Globus pallidus (tissue), 1 donor: Measurements from ENCODE around the gene AOC3.
"Not testable (repeated sequence)": the region's sequence is repeated elsewhere in the genome, so short reads cannot be mapped to it uniquely, and the experiment has no call there.

Source experiments
- DNase-seq: peaks from one replicate; pipeline ENCODE4 v3.0.0-alpha.2; 2015; ENCODE audit warnings: low spot score

Gene AOC3

GRCh38 chr17:42867694-42868261 lies 16.8 kb downstream of the AOC3 start:
- not testable (repeated sequence) for DNase-seq

- DNase-seq: no peak
Observed at GRCh38 chr17:42868338-42868737, 17.3 kb downstream of the AOC3 start.

GRCh38 chr17:42871647-42872046 lies 20.6 kb downstream of the AOC3 start:
- no peak for DNase-seq

DNA sequence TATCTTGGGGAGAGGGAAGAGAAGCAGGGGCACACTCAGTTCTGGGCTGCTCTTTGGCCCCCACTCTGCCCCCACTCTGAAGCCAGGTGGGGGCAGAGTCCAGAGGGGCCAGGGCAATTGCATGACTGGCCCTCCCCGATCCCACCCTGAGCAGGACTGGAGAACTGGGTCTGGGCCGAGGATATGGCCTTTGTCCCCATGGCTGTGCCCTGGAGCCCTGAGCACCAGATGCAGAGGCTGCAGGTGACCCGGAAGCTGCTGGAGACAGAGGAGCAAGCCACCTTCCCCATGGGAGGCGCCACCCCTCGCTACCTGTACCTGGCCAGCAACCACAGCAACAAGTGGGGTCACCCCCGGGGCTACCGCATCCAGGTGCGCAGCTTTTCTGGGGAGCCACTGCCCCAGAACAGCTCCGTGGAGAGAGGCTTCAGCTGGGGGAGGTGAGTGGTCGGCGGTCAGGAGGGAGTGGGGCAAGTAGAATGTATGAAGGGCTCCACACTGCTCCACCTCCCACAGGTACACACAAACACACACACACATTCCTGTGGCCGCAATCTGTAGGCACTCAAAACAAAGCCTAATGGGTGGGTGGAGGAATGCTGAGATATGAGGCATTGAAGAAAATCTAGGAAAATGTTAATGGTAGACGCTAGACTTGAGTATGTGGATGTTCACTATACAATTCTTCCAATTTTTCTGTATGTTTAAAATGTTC lies 21.4 kb downstream of the AOC3 start:
- no peak for DNase-seq

- no peak for DNase-seq
Observed at GRCh38 chr17:42873315-42873714, 22.3 kb downstream of the AOC3 start.

DNA sequence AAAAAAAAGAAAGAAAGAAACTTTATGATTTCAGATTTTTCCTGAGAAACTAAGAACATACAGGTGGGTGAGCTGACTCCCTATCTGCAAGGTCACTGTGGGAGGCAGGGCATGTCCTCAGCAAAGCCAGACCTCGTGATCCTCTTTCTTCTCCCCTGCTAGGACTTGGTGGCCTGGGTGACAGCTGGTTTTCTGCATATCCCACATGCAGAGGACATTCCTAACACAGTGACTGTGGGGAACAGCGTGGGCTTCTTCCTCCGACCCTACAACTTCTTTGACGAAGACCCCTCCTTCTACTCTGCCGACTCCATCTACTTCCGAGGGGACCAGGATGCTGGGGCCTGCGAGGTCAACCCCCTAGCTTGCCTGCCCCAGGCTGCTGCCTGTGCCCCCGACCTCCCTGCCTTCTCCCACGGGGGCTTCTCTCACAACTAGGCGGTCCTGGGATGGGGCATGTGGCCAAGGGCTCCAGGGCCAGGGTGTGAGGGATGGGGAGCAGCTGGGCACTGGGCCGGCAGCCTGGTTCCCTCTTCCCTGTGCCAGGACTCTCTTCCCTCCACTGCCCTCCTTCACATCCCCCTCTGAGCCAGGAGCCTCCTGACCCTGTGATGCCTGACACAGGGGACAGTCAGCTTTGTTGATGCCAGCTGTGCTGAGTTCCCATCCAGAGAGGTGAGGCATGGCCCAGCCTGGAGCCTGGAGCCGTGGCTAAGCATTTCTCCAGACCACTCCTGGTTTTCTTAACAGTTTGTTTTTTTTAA lies 23.1 kb downstream of the AOC3 start:
- DNase-seq: not testable (repeated sequence)

DNA sequence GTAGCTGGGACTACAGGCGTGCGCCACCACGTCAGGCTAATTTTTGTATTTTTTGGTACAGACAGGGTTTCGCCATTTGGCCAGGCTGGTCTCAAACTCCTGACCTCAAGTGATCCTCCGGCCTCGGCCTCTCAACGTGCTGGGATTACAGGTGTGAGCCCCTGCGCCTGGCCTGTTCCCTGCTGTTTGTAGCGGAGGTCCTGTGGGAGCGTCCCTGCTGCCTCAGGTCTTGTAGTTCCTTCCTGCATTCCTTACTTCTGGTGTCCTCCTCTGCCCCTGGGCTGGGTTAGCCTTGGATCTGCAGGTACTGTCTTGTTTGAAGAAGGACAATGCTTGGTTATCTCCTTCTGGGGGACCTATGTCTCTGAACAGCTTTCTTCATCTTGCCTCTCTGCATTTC lies 26.0 kb downstream of the AOC3 start:
- no peak for DNase-seq

DNA sequence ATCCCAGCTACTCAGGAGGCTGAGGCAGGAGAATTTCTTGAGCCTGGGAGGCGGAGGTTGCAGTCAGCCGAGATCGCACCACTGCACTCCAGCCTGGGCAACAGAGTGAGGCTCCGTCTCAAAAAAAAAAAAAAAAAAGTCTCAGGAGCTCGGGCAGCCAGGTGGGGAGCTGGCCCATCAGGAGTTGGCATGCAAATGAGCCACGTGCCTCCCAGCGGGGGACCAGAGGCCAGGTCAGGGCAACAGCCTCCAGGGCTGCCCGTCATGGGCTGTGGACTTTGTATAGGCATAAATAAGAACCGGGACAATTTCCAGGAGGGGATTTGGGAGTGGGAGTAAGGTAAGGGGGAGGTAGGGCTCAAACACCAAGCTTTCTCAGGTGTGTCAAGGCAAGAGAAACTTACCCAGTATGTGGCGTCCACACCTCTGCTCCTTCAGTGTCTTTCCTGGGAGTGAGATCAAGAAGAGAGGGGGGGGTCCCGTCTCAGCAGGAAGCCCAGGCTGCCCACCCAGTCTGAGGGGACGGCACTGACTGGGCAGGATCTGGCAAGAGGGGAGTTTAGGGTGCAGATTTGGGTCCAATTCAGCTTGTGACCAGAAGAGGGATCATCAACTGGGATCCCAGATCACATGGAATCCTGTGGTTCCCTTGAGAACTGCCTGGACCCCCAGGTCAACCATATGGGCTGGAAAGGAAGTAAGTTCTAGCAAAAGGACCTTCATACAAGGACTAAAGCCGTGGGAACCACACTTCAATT lies 27.3 kb downstream of the AOC3 start:
- no peak for DNase-seq

GRCh38 chr17:42878924-42879595 lies 28.1 kb downstream of the AOC3 start:
- DNase-seq: no peak

DNA sequence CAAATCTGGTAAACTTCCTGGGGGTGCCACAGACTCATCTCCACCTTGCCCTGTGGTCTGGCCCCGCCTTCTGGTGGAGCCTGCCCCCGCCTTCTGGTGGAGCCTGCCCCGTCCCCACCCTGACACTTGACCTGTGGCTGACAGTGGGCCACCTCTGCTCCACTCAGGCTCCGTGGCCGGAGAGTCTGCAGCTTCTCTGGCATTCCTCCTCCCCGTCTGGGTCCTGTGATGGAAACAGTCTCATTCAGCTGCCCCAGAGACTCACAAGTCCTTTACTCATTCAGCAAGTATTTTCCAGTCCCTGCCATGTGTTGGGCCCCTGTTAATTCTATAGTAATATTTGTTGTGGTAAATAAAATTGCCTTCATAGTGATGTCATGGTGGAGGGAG lies 28.6 kb downstream of the AOC3 start:
- no peak for DNase-seq

GRCh38 chr17:42880776-42881310 lies 29.8 kb downstream of the AOC3 start:
- no peak for DNase-seq

DNA sequence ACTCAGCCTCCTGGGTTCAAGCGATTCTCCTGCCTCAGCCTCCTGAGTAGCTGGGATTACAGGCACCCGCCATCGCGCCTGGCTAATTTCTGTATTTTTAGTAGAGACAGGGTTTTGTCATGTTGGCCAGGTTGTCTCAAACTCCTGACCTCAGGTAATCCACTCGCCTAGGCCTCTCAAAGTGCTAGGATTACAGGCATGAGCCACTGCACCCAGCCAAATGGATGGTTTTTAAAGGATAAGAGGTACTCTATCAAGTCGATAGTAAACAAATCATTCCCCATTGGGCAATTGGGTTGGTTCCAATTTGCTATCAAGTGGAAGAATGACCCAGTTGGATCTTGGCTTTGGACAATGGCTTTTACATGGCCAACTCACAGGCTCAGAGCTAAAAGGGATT lies 30.7 kb downstream of the AOC3 start:
- DNase-seq: not testable (repeated sequence)

- DNase-seq: no peak
Observed at GRCh38 chr17:42882166-42882565, 31.2 kb downstream of the AOC3 start.

- no peak for DNase-seq
Observed at GRCh38 chr17:42883802-42884558, 33.0 kb downstream of the AOC3 start.

DNA sequence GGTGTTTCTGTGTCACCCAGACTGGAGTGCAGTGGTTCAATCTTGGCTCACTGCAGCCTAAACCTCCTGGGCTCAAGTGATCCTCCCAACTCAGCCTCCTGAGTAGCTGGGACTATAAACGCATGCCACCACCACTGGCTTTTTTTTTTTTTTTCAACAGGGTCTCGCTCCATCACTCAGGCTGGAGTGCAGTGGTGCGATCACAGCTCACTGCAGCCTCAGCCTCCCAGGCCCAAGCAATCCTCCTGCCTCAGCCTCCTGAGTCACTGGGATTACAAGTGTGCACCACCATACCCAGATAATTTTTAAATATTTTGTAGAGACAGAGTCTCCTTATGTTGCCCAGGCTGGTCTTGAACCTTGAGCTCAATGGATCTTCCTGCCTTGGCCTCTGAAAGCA lies 34.8 kb downstream of the AOC3 start:
- DNase-seq: not testable (repeated sequence)

DNA sequence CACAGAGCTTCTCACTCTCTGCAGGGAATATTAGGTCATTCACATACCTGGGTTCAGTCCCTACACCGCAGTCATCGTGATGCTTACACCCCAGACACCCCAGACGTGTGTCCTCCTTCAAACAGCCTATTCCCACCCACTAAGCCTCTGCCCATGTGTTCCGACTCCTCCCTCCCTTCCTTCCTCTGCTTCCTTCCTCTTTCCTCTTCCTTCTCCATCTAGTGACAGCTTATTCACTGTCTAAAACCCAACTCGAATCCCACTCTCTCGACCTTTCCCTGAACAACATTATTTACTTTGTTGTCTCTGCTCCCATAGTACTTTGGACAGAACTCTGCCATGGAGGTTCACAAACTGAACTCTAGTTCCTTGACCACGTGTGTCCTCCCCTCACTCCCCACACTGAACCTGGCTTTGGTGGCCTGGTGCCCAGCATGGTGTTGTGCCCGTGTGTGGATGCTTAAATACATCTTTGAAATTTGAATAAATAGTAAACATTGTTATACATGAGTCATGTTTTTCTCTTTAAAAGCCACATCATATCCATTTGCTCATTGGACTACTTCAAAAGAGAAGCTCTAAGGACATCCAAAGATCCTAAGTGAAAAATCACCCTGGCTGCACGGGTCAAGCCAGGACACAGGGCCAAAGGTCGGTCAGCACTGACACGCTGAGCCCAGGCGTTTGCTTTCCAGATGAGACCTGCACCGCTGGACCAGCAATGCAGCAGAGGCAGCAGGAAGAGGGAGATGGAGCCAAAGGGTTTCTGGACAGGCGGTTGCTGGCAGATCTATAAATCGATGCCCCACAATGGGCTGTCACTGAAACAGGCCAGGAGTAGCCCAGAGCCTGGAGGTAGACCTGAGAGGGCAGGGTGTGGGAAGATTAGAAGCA lies 35.5 kb downstream of the AOC3 start:
- DNase-seq: no peak

DNA sequence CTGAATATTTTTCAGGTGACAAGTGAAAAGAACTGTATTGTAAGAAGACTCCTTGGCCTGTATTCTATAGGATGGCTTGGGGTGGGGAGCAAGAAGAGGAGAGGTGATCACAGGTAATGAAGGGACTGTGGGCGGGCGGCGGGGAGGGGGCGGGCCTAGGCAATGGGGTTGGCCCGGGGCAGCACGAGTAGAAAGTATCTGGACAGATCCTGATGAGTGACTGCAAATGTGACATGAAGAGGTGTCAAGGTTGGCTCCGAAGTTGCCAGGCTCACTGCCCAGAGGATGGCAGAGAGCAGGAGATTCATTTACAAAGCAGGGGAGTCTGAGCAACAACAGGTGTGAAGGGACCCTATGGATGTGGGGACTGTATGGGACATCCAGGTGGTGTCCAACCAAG lies 38.8 kb downstream of the AOC3 start:
- no peak for DNase-seq

DNA sequence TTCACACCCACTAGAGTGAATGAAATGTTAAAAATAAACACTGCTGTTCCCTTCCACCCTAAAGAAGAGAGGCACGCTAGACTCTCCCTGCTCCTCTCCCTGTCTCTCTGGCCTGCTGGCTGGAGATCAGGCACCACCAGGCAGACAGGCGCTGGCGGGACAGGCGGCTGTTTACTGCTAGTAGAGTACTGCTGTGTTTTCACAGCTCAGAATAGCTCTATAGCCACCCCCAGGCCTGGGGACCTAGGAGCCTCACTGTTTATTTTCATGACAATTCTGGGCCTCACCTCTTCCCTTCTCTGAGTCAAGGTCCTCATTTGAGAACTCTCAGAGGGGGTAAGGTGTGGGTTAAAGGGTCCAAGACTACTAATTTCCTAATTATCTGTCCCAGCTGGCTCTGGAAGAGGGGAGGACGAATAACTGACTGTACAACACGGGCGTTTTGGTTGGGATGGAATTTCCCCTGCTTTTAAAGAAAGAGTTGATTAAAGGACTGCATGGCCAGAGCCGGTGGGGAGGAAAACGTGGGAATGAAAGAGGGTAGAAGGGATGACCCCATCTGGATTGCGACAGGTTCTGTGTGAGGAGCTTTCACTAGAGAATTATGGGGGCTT lies 40.6 kb downstream of the AOC3 start:
- no peak for DNase-seq

- no peak for DNase-seq
Observed at GRCh38 chr17:42893359-42893758, 42.4 kb downstream of the AOC3 start.
